Measurements from ENCODE around the gene ATAD2B.

The ATAD2B gene

GRCh38 chr2:23836971-23837565 lies 89.9 kb downstream of the ATAD2B start:
- DNase-seq (ENCODE audit: low spot score): no peak

- no peak for DNase-seq (ENCODE audit: low spot score)
Measured at GRCh38 chr2:23836505-23836904, 90.4 kb downstream of the ATAD2B start.

GRCh38 chr2:23835988-23836387 lies 90.9 kb downstream of the ATAD2B start:
- DNase-seq (ENCODE audit: low spot score): no peak

GRCh38 chr2:23835423-23835822 lies 91.5 kb downstream of the ATAD2B start:
- DNase-seq (ENCODE audit: low spot score): no peak

- DNase-seq (ENCODE audit: low spot score): peak; percentile 11
Measured at GRCh38 chr2:23828986-23829385, 97.9 kb downstream of the ATAD2B start.

- peak; percentile 19 for DNase-seq (ENCODE audit: low spot score)
Measured at GRCh38 chr2:23828256-23828980, 98.5 kb downstream of the ATAD2B start.

GRCh38 chr2:23827287-23827686 lies 99.6 kb downstream of the ATAD2B start:
- DNase-seq (ENCODE audit: low spot score): no peak

GRCh38 chr2:23826771-23827170 lies 100.2 kb downstream of the ATAD2B start:
- DNase-seq (ENCODE audit: low spot score): no peak

- no peak for DNase-seq (ENCODE audit: low spot score)
Measured at GRCh38 chr2:23826040-23826439, 100.9 kb downstream of the ATAD2B start.

GRCh38 chr2:23824777-23825212 lies 102.1 kb downstream of the ATAD2B start:
- peak; percentile 42 for DNase-seq (ENCODE audit: low spot score)

GRCh38 chr2:23823863-23824262 lies 103.1 kb downstream of the ATAD2B start:
- no peak for DNase-seq (ENCODE audit: low spot score)

- DNase-seq (ENCODE audit: low spot score): no peak
Measured at GRCh38 chr2:23814963-23815362, 112.0 kb downstream of the ATAD2B start.

- no peak for DNase-seq (ENCODE audit: low spot score)
Measured at GRCh38 chr2:23813438-23813837, 113.5 kb downstream of the ATAD2B start.

GRCh38 chr2:23809150-23809549 lies 117.8 kb downstream of the ATAD2B start:
- no peak for DNase-seq (ENCODE audit: low spot score)

- DNase-seq (ENCODE audit: low spot score): no peak
Measured at GRCh38 chr2:23806665-23807249, 120.2 kb downstream of the ATAD2B start.

- no peak for DNase-seq (ENCODE audit: low spot score)
Measured at GRCh38 chr2:23806201-23806600, 120.7 kb downstream of the ATAD2B start.

GRCh38 chr2:23803965-23804542 lies 122.9 kb downstream of the ATAD2B start:
- no peak for DNase-seq (ENCODE audit: low spot score)

- DNase-seq (ENCODE audit: low spot score): peak; percentile 9
Measured at GRCh38 chr2:23803264-23803964, 123.5 kb downstream of the ATAD2B start.

GRCh38 chr2:23801396-23801795 lies 125.5 kb downstream of the ATAD2B start:
- peak; percentile 48 for DNase-seq (ENCODE audit: low spot score)

- DNase-seq (ENCODE audit: low spot score): no peak
Measured at GRCh38 chr2:23794234-23794633, 132.7 kb downstream of the ATAD2B start.

GRCh38 chr2:23793476-23793875 lies 133.4 kb downstream of the ATAD2B start:
- no peak for DNase-seq (ENCODE audit: low spot score)

- peak; percentile 13 for DNase-seq (ENCODE audit: low spot score)
Measured at GRCh38 chr2:23791030-23791429, 135.9 kb downstream of the ATAD2B start.

Data from GM03348 (cell line).